Hepatocyte (in vitro differentiated cells): ENCODE data around the gene PLCL1. TPM values are rescaled to one million over a fixed set of nuclear protein-coding genes. Genes with fewer than 3 reads are reported as not detected.
A peak's percentile ranks its signal among the peaks of the same experiment; 100 is the strongest.

ENCODE experiments used
- DNase-seq: peaks from one replicate; pipeline ENCODE4 v3.0.0-alpha.2; 2016; ENCODE audit warnings: low spot score
- H2AFZ ChIP-seq: fragments of 200-600 bp; sonication (generic); 2 replicates; pipeline ENCODE4 v1.6.0; 2016; ENCODE audit warnings: antibody characterized with exemption, mild to moderate bottlenecking
- H3K27ac ChIP-seq: fragments of 200-600 bp; sonication (generic); 2 replicates; pipeline ENCODE4 v1.5.1; 2016; ENCODE audit warnings: mild to moderate bottlenecking
- H3K27me3 ChIP-seq: fragments of 200-600 bp; sonication (generic); 2 replicates; pipeline ENCODE4 v1.6.1; 2016
- H3K36me3 ChIP-seq: fragments of 200-600 bp; sonication (generic); replicated peaks from 2 replicates; pipeline ENCODE4 v1.5.1; 2016; ENCODE audit warnings: low read depth; ENCODE audit not compliant: insufficient read depth
- H3K4me1 ChIP-seq: fragments of 200-600 bp; sonication (generic); 2 replicates; pipeline ENCODE4 v1.5.1; 2016; ENCODE audit warnings: mild to moderate bottlenecking, moderate library complexity; ENCODE audit not compliant: insufficient read depth
- H3K4me2 ChIP-seq: fragments of 200-600 bp; sonication (generic); 2 replicates; pipeline ENCODE4 v1.6.0; 2016
- H3K4me3 ChIP-seq: fragments of 200-600 bp; sonication (generic); 2 replicates; pipeline ENCODE4 v1.5.1; 2016; ENCODE audit warnings: mild to moderate bottlenecking
- H3K79me2 ChIP-seq: fragments of 200-600 bp; sonication (generic); 2 replicates; pipeline ENCODE4 v1.6.0; 2017; ENCODE audit warnings: mild to moderate bottlenecking
- H3K9me2 ChIP-seq: fragments of 200-600 bp; sonication (generic); replicated peaks from 2 replicates; pipeline ENCODE4 v1.6.0; 2017; ENCODE audit warnings: mild to moderate bottlenecking; ENCODE audit not compliant: insufficient read depth
- H3K9me3 ChIP-seq: fragments of 200-600 bp; sonication (generic); 2 replicates; pipeline ENCODE4 v1.5.1; 2016; ENCODE audit warnings: low read depth, mild to moderate bottlenecking
- H4K20me1 ChIP-seq: fragments of 200-600 bp; sonication (generic); 2 replicates; pipeline ENCODE4 v1.6.0; 2016; ENCODE audit warnings: mild to moderate bottlenecking; ENCODE audit not compliant: insufficient read depth, poor library complexity, severe bottlenecking
- CTCF ChIP-seq: fragments of 200-600 bp; sonication (generic); IDR thresholded peaks from 2 replicates; pipeline ENCODE4 v1.5.1; 2016; ENCODE audit warnings: antibody characterized with exemption, mild to moderate bottlenecking; ENCODE audit not compliant: poor library complexity
- EZH2 ChIP-seq: fragments of 200-600 bp; sonication (generic); IDR thresholded peaks from 2 replicates; pipeline ENCODE4 v1.6.1; 2016; ENCODE audit warnings: antibody characterized with exemption, mild to moderate bottlenecking, borderline replicate concordance
- EZH2phosphoT487 ChIP-seq: fragments of 200-600 bp; sonication (generic); IDR thresholded peaks from one replicate; pipeline ENCODE4 v1.6.1; 2018; ENCODE audit warnings: antibody characterized with exemption, mild to moderate bottlenecking, low read depth, moderate library complexity; ENCODE audit not compliant: unreplicated experiment, severe bottlenecking
- WGBS: methylation state at CpG from one replicate; pipeline ENCODE4 v1.1.6; 2016; ENCODE audit warnings: low lambda C conversion rate; ENCODE audit errors: missing lambda C conversion rate; 5-methylcytosine and 5-hydroxymethylcytosine counted together
- polyA plus RNA-seq: library from polyadenylated mRNA; unstranded; fragments of >200 nt; fragmentation: Nextera tagmentation; extraction: Ambion mirVana; gene quantifications from 2 replicates; pipeline ENCODE4 v1.2.1, GENCODE V29; 2016
- total RNA-seq: library from RNA; depleted of rRNA; stranded (reverse); fragments of >200 nt; gene quantifications from 2 replicates; pipeline ENCODE4 v1.2.3, GENCODE V29; 2014

PLCL1 gene
- total and polyA plus RNA-seq, 2 experiments from 2014 or later: 0.37 to 2.4 TPM

DNA sequence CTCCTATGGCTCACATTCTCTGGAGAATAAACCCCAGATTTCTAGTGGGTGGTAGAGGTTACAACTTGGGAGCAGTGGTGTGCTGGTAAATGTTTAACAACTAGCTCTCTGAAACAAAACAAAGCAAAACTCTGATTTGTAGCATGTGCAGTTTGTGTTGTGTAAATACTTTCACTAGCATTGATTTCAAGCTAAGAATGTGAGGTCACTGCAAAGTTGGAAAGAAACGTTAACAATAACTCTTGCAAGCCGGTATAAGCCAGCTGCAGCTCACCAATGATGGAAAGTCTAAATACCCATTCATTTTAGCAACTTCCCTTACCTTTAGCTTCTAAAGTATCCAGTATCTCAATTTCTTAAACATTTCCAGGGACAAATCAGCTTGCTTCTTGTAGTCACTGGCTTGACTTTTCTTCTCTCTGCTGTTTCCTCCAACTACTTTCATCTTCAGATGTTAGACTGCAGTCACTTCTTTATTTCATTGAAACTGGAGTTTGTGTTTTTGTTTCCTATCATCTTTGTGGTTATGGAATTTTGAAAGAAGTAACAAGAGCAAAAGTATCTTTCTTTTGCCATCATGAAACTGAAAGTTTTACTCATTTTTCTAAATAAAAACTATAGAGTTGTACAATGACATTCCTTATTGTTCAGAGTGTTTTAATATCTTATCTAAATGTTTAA is 140.2 kb downstream of the PLCL1 start:
- Histone ChIP-seq H3K36me3 (no peaks in the 10 kb centered on the region), H3K79me2 (no peaks in the 10 kb centered on the region), H3K27me3 (no peaks in the 10 kb centered on the region), H4K20me1 (no peaks in the 10 kb centered on the region), H3K4me2 (no peak overlapping the region), H3K4me1 (peaks cover 5% of the 10 kb centered on the region), H3K27ac (peak overlapping the region; percentile 22), H3K9me3 (no peaks in the 10 kb centered on the region), H3K4me3 (no peak overlapping the region), H2AFZ (no peak overlapping the region), H3K9me2 (no peaks in the 10 kb centered on the region)
- peak; percentile 5 for DNase-seq
- WGBS: 28% methylated on average over 2 of the region's 2 CpGs
- no peak for TF ChIP-seq CTCF
- TF ChIP-seq EZH2: no peak
- TF ChIP-seq EZH2phosphoT487: no peak

DNA sequence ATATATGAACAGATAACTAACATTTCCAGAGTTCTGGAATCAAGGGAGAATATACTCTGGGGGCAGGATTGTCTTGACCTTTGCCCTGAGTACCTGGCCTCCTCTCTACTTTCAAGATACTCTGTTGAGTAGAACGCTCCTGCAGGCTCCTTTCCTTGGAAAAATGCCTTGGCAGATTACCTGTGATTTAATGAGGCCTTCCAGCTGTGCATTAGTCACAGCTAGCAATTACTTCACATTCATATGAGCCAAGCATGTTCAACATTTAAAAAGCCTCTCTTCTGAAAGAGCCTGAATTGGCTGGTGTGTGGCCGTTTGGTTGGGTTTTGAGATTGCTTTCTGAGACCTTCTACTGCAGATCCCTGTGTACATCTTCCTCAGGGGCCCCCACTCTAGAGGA is 142.2 kb downstream of the PLCL1 start:
- Histone ChIP-seq H4K20me1 (no peaks in the 10 kb centered on the region), H3K4me2 (no peak overlapping the region), H3K9me2 (no peaks in the 10 kb centered on the region), H3K9me3 (no peaks in the 10 kb centered on the region), H2AFZ (no peak overlapping the region), H3K36me3 (no peaks in the 10 kb centered on the region), H3K4me1 (peaks cover 5% of the 10 kb centered on the region), H3K27me3 (no peaks in the 10 kb centered on the region), H3K4me3 (no peak overlapping the region), H3K79me2 (no peaks in the 10 kb centered on the region), H3K27ac (no peak overlapping the region)
- WGBS: 45% methylated on average over 2 of the region's 2 CpGs
- TF ChIP-seq EZH2phosphoT487 (no peak), EZH2 (no peak), CTCF (no peak)
- DNase-seq: peak; percentile 26

DNA sequence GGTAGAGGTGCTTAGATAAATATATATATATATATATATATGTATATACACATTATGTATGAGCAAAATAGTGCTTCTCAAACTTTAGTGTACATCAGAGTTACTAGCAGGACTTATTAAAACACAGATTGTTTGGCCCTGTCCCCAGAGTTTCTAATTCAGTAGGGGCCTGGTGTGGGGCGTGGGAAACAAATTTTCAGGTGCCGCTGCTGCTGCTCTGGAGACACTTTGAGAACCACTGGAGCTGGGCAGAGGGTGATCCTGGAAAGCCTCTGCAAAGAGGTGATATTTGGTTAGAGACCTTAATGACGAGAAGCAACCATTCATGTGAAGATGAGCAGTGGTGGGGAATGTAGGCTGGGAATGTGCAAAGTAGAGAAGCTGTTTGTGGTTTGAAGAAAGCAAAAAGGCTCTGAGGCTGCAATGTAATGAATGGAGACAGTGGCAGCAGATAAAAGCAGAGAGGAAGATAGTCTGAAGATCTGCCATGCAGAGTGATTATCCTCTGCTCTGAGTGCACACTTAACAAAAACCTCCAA is 142.9 kb downstream of the PLCL1 start:
- no peak overlapping the region for H3K27ac ChIP-seq
- H2AFZ ChIP-seq: no peak overlapping the region
- DNase-seq: no peak
- no peaks in the 10 kb centered on the region for H3K9me3 ChIP-seq
- TF ChIP-seq EZH2phosphoT487 (no peak), EZH2 (no peak), CTCF (no peak)
- 92% methylated on average over 3 of the region's 3 CpGs for WGBS
- no peak overlapping the region for H3K4me2 ChIP-seq
- no peaks in the 10 kb centered on the region for H3K9me2 ChIP-seq
- H3K27me3 ChIP-seq: no peaks in the 10 kb centered on the region
- H4K20me1 ChIP-seq: no peaks in the 10 kb centered on the region
- H3K4me1 ChIP-seq: peaks cover 5% of the 10 kb centered on the region
- H3K4me3 ChIP-seq: no peak overlapping the region
- H3K36me3 ChIP-seq: no peaks in the 10 kb centered on the region
- H3K79me2 ChIP-seq: no peaks in the 10 kb centered on the region

DNA sequence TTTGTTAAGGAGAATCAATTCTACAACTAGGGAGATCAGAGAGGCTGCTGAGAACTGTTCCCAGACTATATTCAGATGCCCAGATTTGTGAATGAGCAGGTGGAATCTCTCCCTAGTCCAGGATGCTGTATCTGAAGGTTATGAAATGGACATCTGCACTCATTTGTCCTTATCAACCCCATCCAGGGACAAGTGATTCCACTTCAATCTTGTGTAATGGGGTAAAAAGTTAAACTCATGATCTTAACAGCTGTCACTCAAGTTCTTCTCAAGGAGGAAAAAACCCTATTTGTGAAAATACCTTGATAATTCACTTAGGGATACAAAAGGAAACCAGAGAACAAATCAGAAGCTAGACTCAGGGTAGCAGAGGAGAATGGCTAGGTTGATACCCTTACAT is 144.8 kb downstream of the PLCL1 start:
- no peak overlapping the region for H2AFZ ChIP-seq
- H3K27me3 ChIP-seq: no peaks in the 10 kb centered on the region
- no peaks in the 10 kb centered on the region for H3K9me2 ChIP-seq
- TF ChIP-seq CTCF: no peak
- TF ChIP-seq EZH2phosphoT487: no peak
- no peak for TF ChIP-seq EZH2
- no peak overlapping the region for H3K4me3 ChIP-seq
- no peak for DNase-seq
- no peaks in the 10 kb centered on the region for H3K9me3 ChIP-seq
- H4K20me1 ChIP-seq: no peaks in the 10 kb centered on the region
- peaks cover under 1% of the 10 kb centered on the region for H3K4me1 ChIP-seq
- no peak overlapping the region for H3K27ac ChIP-seq
- H3K4me2 ChIP-seq: no peak overlapping the region
- H3K79me2 ChIP-seq: no peaks in the 10 kb centered on the region
- no peaks in the 10 kb centered on the region for H3K36me3 ChIP-seq
